GM18498 (cell line): Measurements from ENCODE around the gene EXD3.
"Not testable (repeated sequence)": the region's sequence is repeated elsewhere in the genome, so short reads cannot be mapped to it uniquely, and the experiment has no call there.

Source experiments
- ATAC-seq: cut with Tn5 transposase; IDR thresholded peaks from one replicate; pipeline ENCODE4 v1.9.1; 2021; ENCODE audit warnings: mild to moderate bottlenecking, moderate library complexity; ENCODE audit not compliant: unreplicated experiment

The EXD3 gene

DNA sequence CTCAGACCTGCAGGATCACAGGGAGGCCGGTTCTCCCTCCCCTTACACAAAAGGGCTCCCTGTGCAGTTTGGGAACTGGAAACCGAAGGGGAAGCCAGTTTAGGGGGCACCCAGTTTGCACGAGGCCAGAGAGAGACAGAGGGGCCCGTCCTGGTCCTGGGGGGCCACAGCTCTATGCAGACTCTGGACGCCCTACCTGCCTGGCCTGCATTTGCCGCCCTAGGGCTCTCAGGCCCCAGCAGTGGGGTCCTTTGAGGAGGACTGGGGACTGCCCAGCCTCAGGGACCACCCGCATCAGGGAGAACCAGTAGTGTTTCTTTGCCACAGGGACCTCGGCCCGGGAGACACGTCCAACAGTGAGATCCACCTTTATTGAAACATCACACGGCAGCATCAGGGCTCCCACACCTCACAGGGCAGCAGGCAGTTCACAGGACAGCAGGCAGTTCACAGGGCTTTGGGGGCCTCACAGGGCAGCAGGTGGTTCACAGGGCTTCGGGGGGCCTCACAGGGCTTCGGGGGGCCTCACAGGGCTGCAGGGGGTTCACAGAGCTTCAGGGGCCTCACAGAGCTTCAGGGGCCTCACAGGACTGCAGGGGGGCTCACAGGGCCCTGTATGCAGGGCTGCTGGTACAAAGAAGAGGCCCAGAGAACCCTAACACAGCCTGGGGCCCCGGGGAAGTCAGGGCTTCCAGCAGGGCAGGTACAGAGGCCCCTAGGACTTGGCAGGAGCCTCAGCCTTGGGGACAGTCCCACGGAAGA lies 36.8 kb upstream of the EXD3 start:
- no peak for ATAC-seq

DNA sequence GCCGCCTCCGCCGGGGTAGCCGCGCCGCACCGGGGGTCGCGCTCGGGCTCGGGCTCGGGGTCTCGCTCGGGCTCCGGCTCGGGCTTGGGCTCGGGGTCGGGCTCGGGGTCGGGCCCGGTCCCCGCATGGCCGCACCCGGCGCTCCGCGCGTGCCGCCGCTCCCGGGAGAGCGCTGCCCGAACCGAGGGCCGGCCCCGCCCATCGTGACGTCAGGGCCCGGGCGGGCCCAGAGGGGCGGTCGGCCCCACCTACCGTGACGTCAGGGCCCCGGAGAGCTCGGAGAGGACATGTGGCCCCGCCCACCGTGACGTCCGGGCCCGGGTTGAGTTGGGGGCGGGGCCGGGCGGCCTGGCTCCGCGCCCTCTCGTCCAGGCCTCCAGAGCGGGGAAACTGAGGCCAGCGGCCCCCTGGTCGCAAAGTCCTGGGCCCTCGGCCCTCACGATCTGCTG lies 36.2 kb upstream of the EXD3 start, which contains the start of gene NSMF:
NSMF (minus strand) TSS at position 183 of the 449 bp plus-strand sequence. CDS start 232 bp downstream, outside the sequence.
- peak; percentile 85 for ATAC-seq

DNA sequence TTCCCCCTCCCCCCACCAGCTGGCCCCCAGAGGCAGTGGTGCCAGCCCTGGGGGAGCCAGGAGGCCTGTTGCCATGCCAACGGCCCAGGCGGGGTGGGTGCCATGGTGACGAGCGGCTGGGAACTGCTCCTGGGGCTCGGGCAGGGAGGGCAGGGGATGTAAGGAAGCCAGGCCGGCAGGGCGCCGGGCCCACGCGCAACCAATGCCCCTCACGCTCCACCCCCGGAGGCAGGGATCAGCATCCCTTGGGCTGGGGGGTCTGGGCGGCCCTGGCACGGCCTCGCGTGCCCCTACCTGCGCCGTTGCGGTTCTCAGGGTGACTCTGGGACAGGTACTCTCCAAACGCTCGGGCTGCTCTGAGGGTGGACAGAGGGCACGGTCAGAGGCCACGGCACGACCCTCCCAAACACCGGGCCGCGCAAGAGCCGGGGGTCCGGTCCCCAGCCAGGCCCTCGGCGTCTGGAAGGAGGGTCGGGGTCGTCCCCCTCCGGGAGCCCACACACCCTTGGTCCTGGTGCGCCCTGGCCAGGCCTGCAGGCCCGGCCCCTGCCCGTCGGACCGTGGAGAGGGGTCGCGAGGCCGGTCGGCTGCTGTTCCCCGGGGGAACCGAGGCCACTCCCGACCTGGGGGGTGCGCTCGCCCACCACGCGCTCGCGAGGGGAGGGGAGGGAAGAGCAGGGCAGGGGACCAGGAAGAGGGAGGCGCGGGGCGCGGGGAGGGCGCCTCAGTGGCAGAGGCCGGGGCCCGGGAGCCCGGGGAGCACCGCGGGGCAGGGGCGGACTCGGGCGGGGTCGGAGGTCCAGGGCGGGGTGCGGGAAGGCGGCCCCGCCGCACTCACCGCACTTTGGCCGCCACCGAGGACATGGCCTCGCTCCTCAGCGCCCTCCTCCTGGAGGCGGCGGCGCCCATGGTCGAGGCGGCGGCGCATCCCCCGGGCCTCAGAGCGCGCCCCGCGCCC lies 35.5 kb upstream of the EXD3 start:
- ATAC-seq, result no peak

DNA sequence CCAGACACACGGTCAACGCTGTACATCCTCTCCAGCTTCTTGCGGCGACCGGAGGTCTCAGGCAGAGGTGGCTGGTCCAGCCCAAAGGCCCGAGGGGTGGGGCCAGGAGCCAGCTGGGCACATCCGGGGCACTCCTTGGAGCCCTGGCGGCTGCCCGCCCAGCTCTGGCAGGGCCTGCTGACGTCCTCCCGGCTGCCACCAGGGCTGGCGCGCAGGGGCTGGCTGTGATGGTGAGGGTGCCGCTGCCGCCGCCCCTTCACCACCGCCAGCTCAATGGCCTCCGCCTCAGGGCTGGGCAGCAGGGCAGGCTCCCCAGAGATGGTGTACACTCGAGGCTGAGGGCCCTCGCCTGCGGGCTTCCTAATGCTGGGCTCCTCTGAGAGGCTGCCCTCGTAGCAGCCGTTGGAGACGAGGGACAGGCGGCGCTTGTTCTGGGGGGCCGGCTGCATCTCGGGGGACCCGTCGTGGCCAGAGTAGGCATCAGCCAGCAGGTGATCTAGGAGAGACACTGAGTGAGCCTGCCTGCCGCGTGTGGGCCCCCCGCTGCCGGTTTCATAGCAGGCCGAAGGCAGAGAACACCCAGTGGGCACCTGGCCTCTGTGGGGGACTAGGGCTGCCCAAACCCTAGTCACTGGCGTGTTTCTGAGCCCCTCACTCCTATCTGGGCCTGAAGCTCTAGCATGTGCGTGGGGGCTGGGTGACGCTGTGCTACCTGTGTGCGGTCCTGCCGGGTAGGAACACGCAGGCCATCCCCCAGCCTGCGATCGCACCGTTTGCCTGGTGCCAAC lies 34.6 kb upstream of the EXD3 start:
- no peak for ATAC-seq

DNA sequence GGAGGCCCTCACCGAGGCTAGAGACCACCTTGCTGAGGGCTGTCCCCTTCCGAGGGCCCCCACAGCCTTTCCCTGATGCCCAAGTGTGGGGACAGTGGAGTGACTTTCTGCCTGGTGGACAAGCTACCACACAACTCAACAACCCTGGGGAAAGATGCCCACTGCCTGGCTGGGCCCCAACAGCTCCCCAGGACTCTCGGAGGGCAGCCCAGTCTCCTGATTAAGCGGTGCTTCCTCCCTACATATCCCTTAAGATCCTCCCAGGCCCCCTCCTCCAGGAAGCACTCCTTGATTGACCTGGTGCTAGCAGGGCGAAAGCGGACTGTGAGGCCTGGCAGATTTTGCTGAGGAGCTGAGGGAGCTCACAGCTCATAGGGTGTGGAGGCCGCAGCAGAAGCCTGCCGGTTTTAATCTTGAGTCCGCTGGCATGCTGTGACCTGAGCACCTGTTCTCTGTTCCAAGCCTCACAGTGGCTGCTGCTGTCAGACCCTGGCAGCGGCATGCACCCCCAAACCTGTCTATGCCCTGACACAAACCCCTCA lies 34.0 kb upstream of the EXD3 start:
- ATAC-seq, result no peak

DNA sequence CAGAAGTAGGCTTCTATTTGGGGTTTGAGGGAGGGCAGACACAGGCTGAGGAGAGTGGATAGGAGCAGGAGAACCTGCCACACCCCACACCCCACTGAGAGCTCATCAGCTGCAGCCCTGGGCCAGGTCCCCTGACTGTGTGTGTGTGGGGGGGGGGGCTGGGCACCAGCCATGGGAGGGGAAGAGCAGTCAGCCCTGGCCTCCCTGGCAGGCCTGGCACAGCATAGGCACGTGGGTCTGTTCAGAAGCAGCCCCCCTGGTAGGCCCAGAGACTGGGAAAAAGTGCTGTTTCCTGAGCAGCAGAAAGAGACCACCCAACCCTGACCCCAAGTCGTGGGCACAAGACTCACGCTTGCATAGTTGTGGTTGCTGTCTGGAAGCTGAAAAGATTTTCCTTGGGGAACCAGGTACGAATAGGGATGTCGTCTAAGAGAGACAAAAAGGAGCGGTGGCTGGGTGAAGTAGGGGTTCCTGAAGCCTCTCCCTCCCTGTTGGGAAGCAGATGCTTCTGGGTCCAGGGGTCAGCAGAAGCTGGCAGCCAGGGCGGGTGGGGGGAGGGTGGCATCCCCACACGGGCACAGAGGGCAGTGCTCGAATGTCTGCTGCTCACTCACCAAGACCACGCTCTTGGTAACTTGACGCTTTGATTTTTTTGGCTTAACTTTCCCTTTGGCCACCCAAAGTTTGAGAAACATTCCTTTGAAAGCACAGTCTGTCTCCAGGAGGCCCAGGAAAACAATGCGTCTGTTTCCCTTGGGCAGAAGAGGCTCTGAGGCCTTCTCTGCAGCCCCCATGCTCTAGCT lies 33.3 kb upstream of the EXD3 start:
- ATAC-seq, result no peak

DNA sequence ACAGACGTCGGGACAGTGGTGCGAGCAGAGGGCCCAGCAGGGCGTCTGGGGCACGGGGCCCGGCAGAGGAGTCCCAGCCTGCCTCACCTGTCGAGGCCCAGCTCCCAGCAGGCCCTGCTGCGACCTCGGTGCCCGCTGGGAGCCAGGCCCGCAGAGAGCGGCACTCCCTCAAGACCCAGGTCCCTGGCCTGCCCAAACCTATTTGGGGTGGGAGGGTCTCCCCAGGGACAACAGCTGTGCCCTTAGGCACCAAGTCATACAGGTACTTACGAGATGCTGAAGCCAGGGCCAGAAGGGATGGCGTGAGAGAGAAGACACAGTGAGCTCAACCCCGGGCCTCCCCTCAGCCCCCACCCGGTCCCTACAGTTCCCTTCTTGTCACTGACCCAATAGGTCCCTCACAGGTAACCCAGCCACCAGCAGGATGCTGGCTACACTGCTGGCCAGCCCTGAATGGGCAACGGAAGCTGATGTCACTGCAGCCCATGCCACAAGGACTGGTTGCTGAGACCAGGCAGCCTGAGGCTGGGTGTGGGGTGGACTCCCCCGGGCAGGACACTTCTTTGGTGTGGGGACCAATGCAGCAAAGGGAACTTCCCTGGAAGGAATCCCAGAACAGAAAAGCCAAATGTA lies 32.5 kb upstream of the EXD3 start:
- ATAC-seq, result no peak

DNA sequence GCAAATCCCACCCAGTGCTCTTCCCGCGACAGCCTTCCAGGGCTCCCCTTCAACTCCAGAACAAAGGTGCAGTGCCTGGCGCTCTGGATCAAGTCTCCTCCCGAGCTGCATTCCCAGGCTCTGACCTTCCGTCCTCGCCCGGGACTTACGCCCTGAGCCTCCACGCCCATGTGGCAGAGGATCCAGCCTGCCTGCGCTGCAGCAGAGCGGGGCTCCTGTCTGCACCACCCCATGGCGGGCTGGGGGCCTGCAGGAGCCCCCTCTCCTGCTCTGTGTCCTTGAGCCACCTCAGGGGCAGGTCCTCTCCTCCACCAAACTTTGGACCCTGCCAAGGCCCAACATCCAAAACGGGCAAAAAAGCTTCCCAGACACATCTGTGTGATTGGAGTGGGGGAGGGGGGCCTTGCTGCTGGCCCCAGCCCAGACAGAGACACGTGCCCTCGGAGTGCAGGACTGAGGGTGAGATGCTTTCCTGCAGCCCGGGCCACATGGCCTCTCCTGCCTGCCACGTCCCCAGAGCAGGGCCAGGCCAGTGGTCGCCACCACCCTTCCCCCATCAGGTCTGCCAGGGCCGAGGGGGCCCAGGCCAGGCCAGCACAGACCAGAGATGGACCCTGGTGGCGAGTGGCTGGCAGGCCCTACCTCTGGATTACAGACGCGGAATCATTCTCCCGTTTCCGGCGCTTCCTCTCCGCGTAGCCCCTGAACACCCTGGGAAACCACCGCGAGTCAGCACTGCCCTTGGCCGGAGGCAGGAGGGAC lies 31.8 kb upstream of the EXD3 start:
- ATAC-seq, result no peak

DNA sequence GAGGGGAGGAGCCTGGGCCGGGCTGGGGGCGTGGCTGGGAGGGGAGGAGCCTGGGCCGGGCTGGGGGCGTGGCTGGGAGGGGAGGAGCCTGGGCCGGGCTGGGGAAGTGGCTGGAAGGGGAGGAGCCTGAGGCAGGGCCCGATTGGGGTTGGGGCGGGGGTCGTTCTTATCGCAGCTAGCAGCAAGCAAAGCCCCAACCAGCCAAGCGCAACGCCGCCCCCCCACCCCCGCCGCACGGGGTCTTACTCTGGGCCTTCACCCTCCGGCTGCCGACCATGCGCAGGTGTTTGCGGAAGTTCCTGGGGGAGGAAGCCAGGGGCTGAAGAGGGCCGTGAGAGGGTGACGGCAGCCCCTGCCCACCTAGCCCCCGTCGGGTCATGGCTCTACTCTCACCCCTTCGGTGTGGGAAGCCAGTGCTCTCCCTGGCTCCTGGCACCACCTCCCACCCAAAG lies 31.2 kb upstream of the EXD3 start:
- ATAC-seq, result peak; percentile 34

DNA sequence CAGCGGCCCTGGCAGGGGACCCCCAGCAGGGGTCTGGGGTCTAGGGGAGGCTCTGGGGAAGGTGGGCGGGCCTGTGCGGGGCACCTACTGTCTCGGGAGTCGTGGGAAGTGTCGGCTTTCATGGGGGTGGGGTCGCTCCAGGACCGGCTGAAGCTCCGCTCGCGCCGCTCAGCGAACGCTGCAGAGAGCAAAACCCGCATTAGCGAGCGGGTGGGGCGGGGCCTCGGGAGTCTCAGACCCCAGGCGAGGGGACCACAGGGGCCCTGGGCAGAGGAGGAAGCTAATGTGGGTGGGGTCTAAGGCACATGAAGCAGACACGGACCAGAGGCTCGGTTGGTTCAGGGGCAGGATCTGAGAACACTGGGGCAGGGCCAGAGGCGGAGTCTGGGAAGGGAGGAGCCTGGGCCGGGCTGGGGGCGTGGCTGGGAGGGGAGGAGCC lies 30.7 kb upstream of the EXD3 start:
- peak; percentile 57 for ATAC-seq

DNA sequence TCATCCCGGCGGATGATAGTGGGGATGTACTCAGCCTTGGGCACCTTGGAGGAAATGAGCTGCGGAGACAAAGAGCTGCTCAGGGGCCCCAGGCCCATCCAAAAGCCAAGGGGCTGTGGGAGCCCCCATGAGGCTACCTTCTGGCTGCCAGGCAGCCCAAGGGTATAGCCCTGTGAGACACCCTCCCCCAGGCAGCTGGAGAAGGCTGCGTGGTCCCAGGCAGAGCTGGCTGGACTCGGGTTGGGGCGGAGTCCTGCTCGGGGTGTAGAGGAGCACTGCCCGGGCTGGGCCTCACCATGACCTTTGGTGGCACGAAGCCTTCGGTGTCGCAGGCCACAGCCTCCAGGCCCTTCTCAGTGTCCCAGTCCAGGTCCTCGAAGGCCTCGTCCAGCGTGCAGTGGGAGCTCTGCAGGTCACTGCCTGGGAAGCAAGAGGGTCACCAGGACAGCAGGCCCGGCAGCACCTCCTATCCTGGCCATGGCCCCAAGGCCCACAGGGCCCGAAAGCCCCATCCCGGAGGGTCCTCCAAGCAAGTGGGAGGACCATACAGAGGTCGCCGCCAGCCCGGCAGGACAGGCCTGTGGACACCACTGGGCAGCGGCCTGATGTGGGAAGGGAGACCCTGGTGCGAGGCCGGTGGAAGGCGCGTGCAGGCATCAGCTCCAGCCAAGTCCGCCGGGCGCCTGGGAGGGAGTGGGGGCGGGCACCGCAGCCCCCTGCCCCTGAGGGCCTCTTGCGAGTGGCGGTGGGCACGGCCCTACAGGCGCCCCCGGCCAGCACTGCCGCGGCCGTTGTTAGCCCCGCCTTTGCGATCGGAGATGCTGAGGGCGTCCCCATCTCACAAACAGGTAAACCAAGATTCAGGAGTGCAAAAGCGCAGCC lies 30.0 kb upstream of the EXD3 start:
- ATAC-seq, result no peak

DNA sequence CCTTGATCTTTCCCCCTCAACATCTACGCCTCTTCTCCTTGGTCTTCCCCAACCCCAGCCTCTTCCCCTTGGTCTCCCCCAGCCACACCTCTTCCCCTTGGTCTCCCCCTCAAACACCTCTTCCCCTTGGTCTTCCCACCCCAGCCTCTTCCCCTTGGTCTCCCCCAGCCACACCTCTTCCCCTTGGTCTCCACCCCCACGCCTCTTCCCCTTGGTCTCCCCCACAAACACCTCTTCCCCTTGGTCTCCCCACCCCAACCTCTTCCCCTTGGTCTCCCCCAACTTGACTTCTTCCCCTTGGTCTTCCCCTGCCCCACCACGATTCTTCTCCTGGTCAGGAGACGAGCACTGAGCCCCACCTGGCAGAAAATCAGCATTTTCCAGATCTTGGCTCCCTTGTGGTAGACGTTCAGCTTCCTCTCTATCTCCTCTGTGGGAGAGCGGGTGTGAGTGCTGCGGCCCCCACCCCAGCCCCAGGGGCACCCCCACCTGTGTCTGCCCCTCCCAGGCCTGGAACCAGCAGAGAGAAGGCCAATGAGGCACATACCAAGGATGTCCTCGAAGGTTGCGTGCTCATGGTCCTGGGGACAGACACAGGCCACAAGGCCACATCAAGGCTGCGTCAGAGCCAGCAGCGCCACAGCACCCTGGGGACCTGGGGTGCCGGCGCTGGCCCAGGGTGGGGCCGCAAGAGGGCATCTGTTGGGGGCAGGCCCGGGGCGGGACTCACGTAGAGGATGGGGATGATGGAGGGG lies 29.2 kb upstream of the EXD3 start:
- no peak for ATAC-seq

DNA sequence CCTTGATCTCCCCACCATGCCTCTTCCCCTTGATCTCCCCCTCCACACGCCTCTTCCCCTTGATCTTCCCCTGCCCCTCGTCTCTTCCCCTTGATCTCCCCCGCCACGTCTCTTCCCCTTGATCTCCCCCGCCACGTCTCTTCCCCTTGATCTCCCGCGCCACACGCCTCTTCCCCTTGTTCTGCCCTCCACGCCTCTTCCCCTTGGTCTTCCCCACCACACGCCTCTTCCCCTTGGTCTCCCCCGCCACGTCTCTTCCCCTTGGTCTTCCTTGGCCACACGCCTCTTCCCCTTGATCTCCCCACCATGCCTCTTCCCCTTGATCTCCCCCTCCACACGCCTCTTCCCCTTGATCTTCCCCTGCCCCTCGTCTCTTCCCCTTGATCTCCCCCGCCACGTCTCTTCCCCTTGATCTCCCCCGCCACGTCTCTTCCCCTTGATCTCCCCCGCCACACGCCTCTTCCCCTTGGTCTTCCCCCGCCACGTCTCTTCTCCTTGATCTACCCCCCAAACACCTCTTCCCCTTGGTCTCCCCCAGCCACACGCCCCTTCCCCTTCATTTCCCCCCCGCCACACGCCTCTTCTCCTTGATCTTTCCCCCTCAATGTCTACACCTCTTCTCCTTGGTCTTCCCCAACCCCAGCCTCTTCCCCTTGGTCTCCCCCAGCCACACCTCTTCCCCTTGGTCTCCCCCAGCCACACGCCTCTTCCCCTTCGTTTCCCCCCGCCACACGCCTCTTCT lies 28.5 kb upstream of the EXD3 start:
- ATAC-seq, result not testable (repeated sequence)

DNA sequence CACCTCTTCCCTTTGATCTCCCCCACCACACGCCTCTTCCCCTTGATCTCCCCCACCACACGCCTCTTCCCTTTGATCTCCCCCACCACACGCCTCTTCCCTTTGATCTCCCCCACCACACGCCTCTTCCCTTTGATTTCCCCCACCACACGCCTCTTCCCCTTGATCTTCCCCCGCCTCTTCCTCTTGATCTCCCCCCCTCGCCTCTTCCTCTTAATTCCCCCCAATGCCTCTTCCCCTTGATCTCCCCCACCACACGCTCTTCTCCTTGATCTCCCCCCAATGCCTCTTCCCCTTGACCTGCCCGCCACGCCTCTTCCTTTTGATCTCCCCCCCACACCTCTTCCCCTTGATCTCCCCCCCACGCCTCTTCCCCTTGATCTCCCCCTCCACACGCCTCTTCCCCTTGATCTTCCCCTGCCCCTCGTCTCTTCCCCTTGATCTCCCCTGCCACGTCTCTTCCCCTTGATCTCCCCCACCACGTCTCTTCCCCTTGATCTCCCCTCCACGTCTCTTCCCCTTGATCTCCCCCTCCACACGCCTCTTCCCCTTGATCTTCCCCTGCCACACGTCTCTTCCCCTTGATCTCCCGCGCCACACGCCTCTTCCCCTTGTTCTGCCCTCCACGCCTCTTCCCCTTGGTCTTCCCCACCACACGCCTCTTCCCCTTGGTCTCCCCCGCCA lies 27.7 kb upstream of the EXD3 start:
- ATAC-seq, result not testable (repeated sequence)

DNA sequence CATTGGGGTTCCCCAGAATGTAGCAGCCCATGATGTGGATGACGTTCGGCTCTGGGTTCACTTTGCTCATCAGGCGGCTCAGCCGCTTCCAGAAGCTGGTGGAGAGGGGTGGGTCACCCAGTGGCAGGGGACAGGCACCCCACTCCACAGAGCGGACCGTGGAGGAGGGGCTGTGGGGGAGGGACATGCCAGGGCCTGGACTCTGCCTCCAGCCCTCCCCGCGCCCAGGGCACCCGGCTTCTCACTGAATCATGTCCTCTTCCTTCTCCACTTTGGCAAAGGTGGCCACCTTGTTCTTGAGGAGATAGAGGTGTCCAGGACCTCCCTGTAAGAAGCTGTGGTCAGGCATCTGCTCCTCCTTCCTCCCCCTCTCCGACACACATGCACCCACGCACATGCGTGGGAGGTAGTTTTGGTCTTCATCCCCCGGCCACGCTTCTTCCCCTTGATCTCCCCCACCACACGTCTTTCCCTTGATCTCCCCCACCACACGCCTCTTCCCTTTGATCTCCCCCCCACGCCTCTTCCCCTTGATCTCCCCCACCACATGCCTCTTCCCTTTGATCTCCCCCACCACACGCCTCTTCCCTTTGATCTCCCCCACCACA lies 27.1 kb upstream of the EXD3 start:
- no peak for ATAC-seq
